ENCODE results near the gene POC1B.

The POC1B gene

GRCh38 chr12:89416049-89416792 lies 109.6 kb downstream of the POC1B start:
- ATAC-seq = no peak
- no peak for TF ChIP-seq BACH2 (CRISPR knock-in tag; IDR thresholded peaks at IDR 0.05; ENCODE audit: borderline replicate concordance)
- no peak for TF ChIP-seq CSRNP3 (CRISPR knock-in tag; IDR thresholded peaks at IDR 0.05)
- TF ChIP-seq ZNF70 (CRISPR knock-in tag; IDR thresholded peaks at IDR 0.05) = no peak
- no peak for TF ChIP-seq ZNF8 (CRISPR knock-in tag; IDR thresholded peaks at IDR 0.05)
- TF ChIP-seq ZC3H10 (CRISPR knock-in tag; IDR thresholded peaks at IDR 0.05) = no peak
- no peak for TF ChIP-seq TCF4 (CRISPR knock-in tag; IDR thresholded peaks at IDR 0.05; ENCODE audit: borderline replicate concordance)
- no peak for TF ChIP-seq TSHZ2 (CRISPR knock-in tag; IDR thresholded peaks at IDR 0.05)

- TF ChIP-seq CREB5 (CRISPR knock-in tag; IDR thresholded peaks at IDR 0.05; ENCODE audit: low read depth) = no peak
- TF ChIP-seq ZNF8 (CRISPR knock-in tag; IDR thresholded peaks at IDR 0.05) = no peak
- no peak for TF ChIP-seq GLIS3 (CRISPR knock-in tag; IDR thresholded peaks at IDR 0.05)
- no peak for TF ChIP-seq ZC3H10 (CRISPR knock-in tag; IDR thresholded peaks at IDR 0.05)
- TF ChIP-seq ISL1 (CRISPR knock-in tag; IDR thresholded peaks at IDR 0.05) = 0 out of 2 replicates have a peak, but pooled peaks have one; percentile 29
- TF ChIP-seq ZNF565 (CRISPR knock-in tag; conservative IDR thresholded peaks at IDR 0.05; ENCODE audit: low read depth) = no peak
- TF ChIP-seq TSHZ2 (CRISPR knock-in tag; IDR thresholded peaks at IDR 0.05) = no peak
- TF ChIP-seq ARNTL (CRISPR knock-in tag; IDR thresholded peaks at IDR 0.05; ENCODE audit: borderline replicate concordance, low read depth) = no peak
- no peak for TF ChIP-seq ESRRG (CRISPR knock-in tag; IDR thresholded peaks at IDR 0.05)
- ATAC-seq = no peak
Observed at GRCh38 chr12:89414851-89415250, 111.0 kb downstream of the POC1B start.

GRCh38 chr12:89414322-89414721 lies 111.5 kb downstream of the POC1B start:
- no peak for TF ChIP-seq ZFP3 (CRISPR knock-in tag; IDR thresholded peaks at IDR 0.05)
- no peak for TF ChIP-seq PPARA (CRISPR knock-in tag; IDR thresholded peaks at IDR 0.05; ENCODE audit: borderline replicate concordance)
- no peak for TF ChIP-seq TCF4 (CRISPR knock-in tag; IDR thresholded peaks at IDR 0.05; ENCODE audit: borderline replicate concordance)
- TF ChIP-seq CSDC2 (CRISPR knock-in tag; IDR thresholded peaks at IDR 0.05) = no peak
- TF ChIP-seq OSR1 (CRISPR knock-in tag; IDR thresholded peaks at IDR 0.05) = no peak
- no peak for TF ChIP-seq ZNF70 (CRISPR knock-in tag; IDR thresholded peaks at IDR 0.05)
- no peak for TF ChIP-seq BACH2 (CRISPR knock-in tag; IDR thresholded peaks at IDR 0.05; ENCODE audit: borderline replicate concordance)
- TF ChIP-seq RARB (CRISPR knock-in tag; IDR thresholded peaks at IDR 0.05) = no peak
- TF ChIP-seq GLIS3 (CRISPR knock-in tag; IDR thresholded peaks at IDR 0.05) = no peak
- no peak for ATAC-seq

- no peak for ATAC-seq
- TF ChIP-seq ISL1 (CRISPR knock-in tag; IDR thresholded peaks at IDR 0.05) (no peak), BACH2 (CRISPR knock-in tag; IDR thresholded peaks at IDR 0.05; ENCODE audit: borderline replicate concordance) (no peak), POU6F1 (CRISPR knock-in tag; IDR thresholded peaks at IDR 0.05; ENCODE audit: borderline replicate concordance, low read depth) (no peak), OSR1 (CRISPR knock-in tag; IDR thresholded peaks at IDR 0.05) (no peak), TSHZ2 (CRISPR knock-in tag; IDR thresholded peaks at IDR 0.05) (no peak), CSRNP3 (CRISPR knock-in tag; IDR thresholded peaks at IDR 0.05) (no peak), SNAI2 (CRISPR knock-in tag; IDR thresholded peaks at IDR 0.05) (no peak)
Observed at GRCh38 chr12:89413234-89413633, 112.6 kb downstream of the POC1B start.

Measured in SK-N-SH treated with all-trans-retinoic acid at 6 μM for 48 hours (cell line).